HG03159 (cell line): Measurements from ENCODE around the gene NCK1.
A peak's percentile ranks its signal among the peaks of the same experiment; 100 is the strongest.

Experiments used
- ATAC-seq: cut with Tn5 transposase; IDR thresholded peaks from one replicate; pipeline ENCODE4 v1.9.1; 2021; ENCODE audit warnings: mild to moderate bottlenecking, moderate library complexity; ENCODE audit not compliant: unreplicated experiment

The NCK1 gene

DNA sequence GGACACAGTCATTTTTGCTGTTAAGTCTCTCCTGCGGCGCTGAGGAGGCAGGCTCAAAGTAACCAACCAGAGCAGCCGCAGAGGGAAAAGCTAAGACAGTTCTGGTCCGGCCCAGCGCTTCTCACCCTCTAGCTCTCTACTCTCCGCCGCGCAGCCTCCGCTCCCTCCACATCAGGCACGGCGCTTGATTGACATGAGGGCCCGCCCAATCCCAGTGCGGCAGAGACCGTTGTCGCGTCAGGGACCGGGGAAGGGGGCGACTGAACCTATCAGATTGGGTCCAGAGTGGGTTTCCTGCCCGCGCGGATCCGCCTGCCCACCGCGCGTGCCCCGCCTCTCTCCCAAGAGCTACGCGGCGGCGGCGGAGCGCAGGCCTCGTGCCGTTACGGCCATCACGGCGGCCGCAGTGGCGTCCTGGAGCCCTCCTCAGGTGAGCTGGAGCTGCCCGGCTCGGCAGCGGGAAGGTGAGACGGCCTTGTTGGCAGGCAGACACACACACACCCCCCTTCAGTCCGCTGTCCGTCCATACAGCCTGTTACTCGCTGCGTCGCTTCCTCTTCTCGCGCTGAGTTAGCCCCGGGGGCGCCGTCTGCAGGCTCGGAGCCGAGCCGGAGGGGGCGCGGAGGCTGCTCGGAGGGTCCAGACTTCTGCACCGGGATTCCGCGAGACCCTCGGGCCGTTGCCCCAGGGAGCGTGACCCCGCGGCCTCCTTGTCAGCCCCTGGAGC lies at the start of gene NCK1:
TSS of gene NCK1 (plus strand) at position 319 of the 727 bp plus-strand sequence. CDS start 65,794 bp downstream, outside the sequence.
- peak; percentile 98 for ATAC-seq

DNA sequence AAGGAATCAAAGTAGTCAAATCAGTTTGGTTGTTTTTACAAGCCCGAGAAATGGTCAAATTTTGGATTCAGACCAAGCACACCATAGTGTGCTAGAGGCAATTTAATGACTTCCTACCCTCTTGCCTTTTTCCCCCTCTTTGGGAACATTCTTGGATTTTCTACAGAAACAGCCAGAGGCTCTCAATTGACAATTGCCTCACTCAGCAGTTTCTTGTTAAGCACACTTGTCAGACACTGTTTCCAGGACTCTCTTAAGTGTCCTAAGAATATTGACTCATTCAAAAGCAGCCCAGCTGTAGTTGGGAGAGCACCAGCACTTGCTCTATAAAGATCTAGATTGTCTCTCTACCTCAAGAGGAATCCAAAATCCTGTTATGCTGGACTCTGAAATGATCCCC lies 44.6 kb upstream of the NCK1 start:
- no peak for ATAC-seq

DNA sequence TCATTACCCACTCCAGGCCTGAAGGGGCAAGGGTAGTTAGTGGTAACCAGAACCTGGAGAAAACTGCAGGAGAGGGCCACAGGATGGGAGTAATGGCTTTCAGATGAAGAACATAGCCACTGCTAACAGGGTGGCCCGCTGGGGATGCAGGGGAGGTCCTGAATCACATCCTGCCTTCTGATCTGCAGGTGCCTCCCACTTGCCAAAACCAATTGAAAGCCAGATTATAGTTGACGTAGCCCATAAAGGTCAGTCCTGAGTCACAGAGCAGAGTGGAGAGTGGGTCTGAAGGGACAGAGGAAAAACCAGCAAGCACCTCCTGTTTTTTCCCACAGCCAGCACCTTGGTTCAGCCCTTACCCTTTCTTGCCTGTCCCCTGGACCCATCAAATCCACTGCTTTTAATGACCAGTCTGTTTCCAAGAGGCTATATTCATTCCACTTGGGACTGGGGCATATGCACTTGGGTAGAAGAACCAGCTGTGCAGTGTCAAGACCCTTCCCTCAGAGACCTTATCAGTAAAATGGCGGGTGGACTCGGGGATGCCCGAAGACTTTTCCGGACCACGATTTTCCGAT lies 43.7 kb upstream of the NCK1 start:
- no peak for ATAC-seq

DNA sequence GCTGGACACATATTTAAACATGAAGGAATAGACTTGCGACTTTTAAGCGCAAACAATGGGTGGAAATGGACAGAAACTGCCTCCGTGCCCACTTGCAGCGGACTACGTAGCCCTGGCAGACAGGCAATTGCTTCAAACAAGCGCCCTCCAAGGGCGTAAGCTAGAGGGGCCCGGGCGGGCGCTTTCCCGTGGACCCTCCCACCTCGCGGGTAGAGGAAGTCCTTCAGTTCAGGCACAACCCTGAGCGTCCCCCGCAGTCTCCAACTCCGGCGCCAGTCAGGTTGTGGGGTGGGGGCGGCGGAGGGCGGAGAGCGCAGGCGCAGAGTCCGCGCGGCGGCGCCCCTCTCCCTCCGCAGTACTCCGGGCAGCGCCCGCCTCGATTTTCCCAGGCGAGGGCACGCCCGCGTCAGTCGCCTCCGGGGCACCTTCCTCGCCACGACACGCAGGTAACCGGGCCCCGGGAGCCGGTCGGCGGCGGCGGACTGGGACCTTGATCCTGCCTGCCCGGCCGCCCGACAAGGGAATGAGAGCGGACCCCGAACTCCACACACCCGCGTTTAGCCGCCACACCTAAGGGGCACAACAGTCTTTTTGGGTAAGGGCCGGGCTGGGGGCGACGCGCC lies 43.1 kb upstream of the NCK1 start, which contains the start of gene SLC35G2:
TSS of gene SLC35G2 (plus strand) at position 358 of the 623 bp plus-strand sequence. CDS start 35,335 bp downstream, outside the sequence.
- ATAC-seq = peak; percentile 46

DNA sequence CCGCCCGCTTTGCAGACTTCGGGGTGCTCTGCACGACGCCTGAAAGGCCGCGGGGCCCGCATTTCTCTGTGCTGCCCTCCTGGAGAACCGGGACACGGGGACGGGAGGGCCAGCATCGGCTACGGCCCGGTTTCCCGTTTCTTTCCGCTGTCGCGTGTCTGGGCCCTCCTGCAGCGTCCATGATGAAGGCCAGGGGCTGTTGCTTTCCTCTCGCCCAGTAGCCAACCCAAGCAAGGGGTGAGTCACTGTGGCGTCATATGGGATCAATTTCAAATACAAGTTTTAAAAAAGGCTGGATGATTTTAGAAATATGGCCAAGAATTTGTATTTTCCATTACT lies 42.6 kb upstream of the NCK1 start:
- ATAC-seq = peak; percentile 19

DNA sequence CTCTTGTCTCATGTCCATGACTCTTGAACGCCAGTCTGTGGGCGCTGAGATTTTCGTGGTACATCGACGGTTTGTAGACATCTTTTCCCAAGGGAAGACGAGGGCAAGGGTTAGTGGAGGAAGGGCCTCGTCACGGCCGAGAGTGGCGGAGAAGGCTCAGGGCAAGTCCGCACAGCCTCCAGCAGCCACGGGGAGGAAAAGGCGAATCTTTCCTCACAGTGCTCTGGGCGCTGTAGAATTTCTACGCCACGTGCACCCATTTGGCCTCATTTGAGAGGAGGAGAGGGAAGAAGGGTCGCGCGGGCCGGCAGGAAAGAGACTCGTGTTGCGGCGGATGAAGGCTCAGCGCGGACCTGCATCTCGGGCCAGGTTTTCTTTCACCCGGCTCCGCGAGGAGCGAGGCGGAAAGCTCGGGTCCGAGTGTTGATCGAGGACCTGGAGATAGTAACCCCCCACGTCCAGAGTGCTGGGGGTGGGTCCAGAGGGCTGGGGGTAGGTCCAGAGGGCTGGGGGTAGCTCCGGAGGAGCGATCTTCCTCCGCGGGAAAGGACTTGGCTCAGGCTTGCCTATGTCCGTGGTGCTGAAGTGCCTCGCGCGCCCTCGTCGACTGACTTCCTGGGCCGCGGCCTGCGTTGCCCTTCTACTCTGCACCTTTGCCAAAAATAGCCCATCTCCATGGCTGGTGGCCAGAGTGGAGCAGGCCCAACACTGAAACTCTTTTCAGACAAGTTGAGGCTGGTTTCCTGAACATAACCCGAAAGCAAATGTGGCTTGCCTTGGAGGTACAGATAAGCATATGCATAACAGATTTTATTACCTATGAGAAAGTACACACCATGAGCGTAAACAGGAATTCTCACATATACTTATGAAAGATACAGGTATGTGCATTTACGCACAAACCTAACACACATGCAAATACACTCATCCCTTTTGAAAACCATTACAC lies 42.0 kb upstream of the NCK1 start:
- ATAC-seq = no peak

DNA sequence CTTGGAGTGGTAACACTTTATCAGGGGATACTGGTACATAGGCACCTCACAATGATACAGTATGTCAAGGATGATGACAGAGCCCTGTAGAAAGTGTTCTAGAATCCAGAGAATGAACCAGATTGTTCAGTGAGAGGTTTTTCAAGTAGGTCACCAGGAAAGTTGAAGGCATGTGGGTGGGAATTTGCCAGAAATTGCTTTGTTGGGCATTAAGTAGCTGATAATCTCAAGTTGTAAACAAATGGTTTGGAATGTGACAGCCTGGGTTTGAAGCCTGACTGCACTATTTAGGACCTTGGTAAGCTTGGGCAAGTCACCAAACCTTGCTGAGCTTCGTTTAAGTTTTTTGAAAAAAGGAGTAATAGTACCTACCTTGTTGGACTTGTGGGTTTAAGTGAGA lies 30.5 kb upstream of the NCK1 start:
- no peak for ATAC-seq

DNA sequence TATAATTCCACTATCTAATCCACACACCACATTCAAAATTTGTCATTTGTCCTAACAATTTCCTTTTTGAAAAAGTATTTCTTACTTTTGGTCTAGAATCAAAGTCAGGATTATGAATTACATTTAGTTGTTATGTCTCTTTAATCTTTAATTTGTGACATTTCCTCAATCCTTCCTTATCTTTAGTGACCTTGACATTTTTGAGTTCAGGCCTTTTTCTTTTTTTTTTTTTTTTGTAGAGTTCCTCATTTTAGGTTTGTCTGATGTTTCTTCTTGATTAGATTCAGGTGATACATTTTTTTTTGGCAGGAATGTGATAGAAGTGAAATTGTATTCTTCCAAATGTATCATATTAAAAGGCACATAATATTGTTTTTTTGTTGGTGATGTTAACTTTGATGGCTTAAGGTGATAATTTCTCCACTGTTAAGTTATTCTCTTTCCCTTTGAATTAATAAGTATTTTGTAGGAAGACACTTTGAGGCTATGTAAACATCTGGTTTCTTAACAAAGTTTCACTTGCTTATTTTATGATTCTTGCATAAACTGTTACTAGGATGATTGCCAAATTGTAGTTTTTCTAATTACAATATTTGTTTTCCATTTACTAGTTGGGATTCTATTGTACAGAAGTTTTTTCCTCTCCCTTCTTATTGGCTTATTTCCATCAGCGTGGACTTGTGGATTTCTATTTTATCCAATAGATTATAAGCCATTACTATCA lies 26.8 kb upstream of the NCK1 start:
- ATAC-seq = no peak

DNA sequence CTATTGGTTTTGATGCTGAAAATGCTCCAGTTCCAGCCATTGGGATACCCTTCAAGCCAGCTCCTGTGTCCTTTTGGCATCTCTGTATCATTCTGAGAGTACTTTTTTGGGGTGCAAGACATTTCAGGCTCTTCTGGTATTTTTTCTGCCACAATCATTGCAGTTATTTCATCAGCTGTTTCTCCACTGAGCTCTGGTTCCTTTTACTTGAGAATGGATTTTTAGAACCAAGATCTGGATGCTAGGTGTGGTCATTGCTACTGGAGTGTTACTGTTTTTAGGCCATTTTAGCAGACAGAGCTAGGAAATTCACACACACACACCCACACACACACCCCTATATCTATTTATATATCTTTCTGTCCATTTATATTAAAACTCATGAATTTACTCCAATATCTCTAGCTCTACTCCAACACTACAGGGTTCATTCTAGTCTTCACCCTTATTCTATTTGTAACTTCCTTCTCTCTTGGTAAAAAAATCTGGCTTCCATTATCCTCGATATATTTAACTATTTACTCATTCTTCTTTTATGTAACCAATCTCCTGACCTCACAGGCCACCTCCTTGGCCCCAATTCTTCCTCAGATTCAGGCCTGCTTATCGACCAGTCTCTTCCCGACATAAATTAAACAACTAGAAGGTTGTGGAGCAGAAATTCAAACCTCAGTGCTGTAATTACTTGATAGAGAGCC lies 26.0 kb upstream of the NCK1 start:
- no peak for ATAC-seq

DNA sequence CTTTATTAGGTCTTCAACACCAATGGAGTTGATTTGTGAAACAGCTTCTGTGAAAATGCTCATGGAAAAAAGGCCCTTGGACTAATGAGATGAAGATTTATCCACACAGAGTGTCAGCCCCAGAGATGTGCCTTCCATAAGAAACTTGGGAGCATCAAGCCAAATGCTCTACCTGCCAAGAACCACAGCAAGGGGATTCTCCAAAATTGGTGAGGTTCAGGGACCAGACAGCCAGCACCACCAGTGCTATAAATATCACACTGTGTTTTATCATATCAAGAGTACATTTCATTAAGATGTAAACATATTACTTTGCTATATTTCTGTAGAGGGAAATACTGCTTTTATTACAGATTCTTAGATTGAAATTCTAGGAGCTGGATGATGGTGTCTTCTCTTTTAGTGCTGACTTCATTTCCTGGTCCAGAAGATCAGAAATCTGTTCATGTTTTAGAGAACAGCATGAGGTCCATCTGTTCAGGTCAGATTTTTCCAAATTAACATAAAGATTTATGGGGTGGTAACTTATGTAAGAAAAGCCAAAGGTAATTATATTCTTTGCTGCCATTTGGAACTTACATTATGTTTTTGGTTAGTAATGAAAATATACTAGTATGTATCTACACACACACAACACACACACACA lies 25.4 kb upstream of the NCK1 start:
- no peak for ATAC-seq

DNA sequence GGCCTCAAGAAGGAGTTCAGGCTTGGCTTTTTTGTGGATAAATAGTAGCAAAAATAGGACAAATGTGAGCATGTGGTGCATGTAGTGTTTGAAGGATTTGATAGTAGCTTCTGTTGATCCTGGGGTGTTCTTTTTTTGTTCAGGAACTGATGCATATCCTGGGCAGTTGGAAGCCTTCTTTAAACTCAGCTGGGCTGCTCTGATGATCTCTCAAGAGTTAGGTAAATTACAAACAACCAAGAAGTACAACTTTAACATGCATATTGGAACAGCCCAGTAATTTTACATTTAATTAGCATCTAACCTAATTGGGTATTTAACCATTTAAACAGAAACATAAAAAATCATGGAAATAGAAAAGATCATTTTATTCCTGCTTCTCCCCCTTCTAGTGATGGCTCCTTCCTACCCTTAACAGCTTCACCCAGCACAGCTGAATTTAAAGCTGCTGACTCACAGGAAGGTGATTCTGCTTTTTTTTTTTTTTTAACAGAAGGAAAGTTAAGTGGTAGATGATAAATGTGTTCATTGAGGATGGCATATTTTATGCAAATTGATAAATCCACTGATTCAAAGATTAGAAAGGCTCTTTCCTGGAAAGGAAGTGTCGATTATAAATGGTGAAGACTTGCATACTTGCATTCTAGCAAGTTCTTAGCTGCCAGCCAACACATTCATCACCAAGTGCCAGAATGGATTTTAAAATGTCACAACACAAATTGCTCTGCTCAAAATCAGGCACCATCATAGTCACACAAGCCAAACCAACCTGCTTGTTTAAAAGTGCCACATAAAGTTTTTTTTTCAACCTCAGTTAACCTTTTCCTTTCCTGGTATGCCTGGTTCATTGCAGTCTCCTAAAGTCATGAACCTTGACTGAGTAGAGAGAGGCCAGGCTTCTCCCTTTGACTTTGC lies 23.1 kb upstream of the NCK1 start:
- no peak for ATAC-seq

DNA sequence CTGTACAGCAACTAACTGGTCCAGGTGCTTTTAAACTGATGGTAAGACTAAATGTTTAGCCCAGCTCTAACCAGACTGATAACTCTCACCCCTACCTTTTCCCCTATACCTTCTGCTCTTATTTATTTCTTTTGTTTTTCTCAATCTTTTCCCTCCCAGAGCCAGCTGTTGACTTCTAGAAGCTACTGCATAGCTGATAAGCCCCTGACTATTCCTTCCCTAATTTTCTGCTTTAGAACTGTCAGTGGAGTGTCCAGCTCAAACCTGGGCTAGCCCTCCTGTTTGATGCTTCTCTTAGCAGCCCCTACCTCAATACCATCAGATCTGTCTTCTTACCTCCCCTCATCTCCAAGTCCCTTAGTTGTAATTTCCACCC lies 22.5 kb upstream of the NCK1 start:
- no peak for ATAC-seq

DNA sequence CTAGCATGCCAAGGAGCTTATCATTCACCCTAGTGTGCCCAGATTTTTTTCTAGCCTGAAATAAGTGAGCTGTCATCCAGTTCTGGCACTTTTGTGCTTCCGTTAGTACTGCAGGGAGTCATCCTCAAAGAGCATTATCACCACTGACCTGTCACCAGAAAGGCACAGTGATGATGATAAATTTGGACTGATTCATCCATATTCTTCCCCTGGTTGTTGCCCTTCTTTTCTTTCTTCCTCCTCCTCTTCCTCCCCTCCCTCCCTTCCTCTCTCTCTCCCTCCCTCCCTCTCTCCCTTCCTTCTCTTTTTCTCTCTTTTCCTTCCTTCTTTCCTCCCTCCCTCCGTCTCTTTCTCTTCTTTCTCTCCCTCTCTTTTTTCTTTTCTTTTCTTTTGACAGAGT lies 21.8 kb upstream of the NCK1 start:
- no peak for ATAC-seq

DNA sequence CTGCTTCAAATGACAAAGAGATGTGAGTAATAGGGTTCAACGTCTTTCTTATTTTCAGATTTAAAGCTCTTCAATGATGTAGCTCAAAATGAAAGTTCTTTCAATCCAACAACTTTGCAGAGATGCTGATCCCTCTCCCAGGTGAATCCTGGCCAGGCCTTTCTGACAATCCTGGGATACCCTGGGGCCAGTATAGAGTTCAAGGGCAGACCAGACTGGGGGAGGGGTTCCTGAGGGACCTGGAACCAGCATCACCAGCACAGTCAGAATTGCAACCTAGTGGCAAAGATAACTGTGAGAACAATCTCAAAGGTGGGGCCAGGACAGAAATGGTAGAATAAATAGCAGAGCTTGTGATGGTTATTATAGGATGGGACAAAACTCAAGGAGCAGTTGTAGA lies 19.7 kb upstream of the NCK1 start:
- no peak for ATAC-seq

DNA sequence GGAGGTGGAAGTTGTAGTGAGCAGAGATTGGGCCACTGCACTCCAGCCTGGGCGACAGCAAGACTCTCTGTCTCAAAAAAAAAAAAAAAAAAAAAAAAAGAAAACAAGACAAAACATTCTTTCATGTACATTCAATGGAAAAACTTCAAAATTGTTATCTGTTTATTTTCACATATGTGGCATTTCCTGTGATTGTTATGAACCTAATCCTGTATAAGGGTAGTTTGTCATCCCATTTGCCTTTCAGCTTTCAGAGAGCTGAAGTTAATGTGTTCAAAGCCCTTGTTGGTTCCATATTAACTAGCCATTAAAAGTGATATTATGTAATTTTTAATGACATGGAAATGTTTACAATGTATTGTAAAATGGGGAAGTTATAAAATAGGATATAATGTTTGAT lies 17.3 kb upstream of the NCK1 start:
- ATAC-seq = no peak

DNA sequence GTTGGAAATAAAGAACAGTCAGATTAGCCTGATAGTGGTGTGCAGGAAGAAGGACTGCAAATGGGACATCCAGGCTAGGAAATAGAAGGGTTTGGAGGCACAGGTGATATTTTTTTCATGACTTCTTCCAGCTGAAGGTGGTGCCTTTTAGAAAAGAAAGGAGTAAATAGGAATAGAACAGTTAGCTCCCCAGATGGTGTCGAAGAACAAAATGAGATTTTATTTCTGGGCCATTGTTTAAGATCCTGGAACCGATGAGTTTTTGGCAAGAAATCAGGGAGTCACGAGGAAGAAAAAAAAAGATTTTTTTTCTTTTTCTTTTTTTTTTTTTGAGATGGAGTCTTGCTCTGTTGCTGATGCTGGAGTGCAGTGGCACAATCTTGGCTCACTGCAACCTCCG lies 9.8 kb upstream of the NCK1 start:
- no peak for ATAC-seq

DNA sequence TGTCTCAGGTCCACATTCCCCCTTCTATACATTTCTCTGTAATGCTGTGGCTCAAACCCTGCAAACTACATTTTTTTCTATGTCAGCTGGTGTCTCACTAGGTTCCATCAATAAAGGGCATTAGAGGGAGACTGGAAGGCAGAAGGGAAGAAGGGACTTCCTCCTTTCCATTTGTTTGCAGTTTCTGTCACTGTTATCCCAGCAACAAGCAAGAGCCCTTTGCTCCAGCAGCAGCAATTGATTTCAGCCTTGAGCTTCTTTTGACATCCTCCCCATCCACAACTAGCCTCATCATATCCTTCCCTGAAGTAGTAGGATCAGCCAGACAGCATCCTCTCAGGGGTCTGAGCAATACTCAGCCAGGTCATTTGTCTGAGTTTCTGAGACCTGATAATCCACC lies 5.3 kb upstream of the NCK1 start:
- no peak for ATAC-seq

DNA sequence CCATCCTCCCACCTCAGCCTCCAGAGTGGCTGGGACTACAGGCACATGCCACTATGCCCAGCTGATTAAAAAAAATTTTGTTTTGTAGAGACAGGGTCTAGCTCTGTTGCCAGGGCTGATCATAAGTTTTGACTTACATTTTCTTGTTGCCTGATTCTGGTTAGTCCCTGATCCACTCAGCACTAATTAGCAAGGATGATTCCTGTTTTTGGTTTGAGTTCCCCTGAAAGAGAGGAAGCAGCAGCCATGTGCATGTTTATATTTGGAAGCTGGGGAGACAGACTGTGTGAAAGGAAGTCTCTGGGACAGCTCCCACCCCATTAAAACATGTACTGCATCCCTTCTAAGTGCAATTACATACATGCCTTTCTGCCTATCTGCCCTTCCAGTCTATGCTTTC lies 3.6 kb upstream of the NCK1 start:
- ATAC-seq = no peak

DNA sequence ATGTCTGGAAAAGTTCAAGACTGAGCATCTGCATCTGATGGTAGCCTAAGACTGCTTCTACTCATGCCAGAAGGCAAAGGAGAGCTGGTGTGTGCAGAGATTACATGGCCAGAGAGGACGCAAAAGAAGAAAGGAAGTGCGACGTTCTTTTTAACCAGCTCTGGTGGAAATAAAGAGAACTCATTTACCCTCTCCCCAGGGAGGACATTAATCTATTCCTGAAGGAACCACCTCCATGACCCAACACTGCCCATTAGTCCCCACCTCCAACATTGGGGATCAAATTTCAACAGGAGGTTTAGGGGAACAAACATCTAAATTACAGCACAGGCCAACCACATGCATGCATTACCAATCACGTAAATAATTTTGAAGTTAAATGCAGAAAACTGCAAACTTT lies 1.5 kb upstream of the NCK1 start:
- ATAC-seq = no peak
